GM10248 (cell line): ENCODE results near the gene NASP.

Experiments used
- CTCF ChIA-PET: fragments of 300-600 bp; sonication (Branson Sonifier 250); formaldehyde crosslinking; extraction: SDS; loops from one replicate; lab custom pipeline; 2021; ENCODE audit warnings: antibody characterized with exemption; lab: Yijun Ruan, JAX
- POLR2A ChIA-PET: fragments of 350-650 bp; sonication (Branson Sonifier 250); formaldehyde crosslinking; extraction: SDS; loops from one replicate; lab custom pipeline; 2020; ENCODE audit warnings: antibody characterized with exemption; lab: Yijun Ruan, JAX
- DNase-seq: peaks from one replicate; pipeline ENCODE4 v3.0.0; 2012; ENCODE audit errors: extremely low spot score
- CTCF ChIP-seq: IDR thresholded peaks from 2 replicates; pipeline ENCODE4 v1.5.1; 2012; ENCODE audit warnings: mild to moderate bottlenecking, low read depth; ENCODE audit errors: extremely low read depth, missing control alignments, control extremely low read depth

NASP gene

GRCh38 chr1:45619149-45619921 is 35.5 kb downstream of the NASP start:
- no peak for TF ChIP-seq CTCF
- DNase-seq = no peak
- CTCF ChIA-PET = interaction anchor here (0.9 kb wide), 1 partner anchor 13 kb away, joined by 3 read pairs; no protein-coding TSS in a partner anchor
- POLR2A ChIA-PET = no interaction called here

GRCh38 chr1:45620588-45621500 is 37.0 kb downstream of the NASP start:
- POLR2A ChIA-PET = no interaction called here
- CTCF ChIA-PET = interaction anchor here (1.6 kb wide), 1 partner anchor 25 kb away, joined by 3 read pairs; no protein-coding TSS in a partner anchor
- DNase-seq = no peak
- TF ChIP-seq CTCF = no peak

GRCh38 chr1:45621501-45621836 is 37.6 kb downstream of the NASP start:
- POLR2A ChIA-PET = no interaction called here
- TF ChIP-seq CTCF = no peak
- CTCF ChIA-PET = interaction anchor here (1.6 kb wide), 1 partner anchor 24 kb away, joined by 3 read pairs; no protein-coding TSS in a partner anchor
- DNase-seq = peak; percentile 27

- peak; percentile 20 for DNase-seq
- ChIA-PET POLR2A (no interaction called here), CTCF (interaction anchor here (1.6 to 2.1 kb wide), 2 partner anchors 9 to 24 kb away, joined by 3 to 8 read pairs; no protein-coding TSS in a partner anchor)
- TF ChIP-seq CTCF = no peak
Measured at GRCh38 chr1:45621895-45622523, 38.2 kb downstream of the NASP start.

GRCh38 chr1:45622524-45623394 is 38.9 kb downstream of the NASP start:
- no peak for DNase-seq
- ChIA-PET CTCF (interaction anchor here (2.1 kb wide), 1 partner anchor 10 kb away, joined by 8 read pairs; no protein-coding TSS in a partner anchor), POLR2A (interaction anchor here (0.6 kb wide), 1 partner anchor 15 kb away, joined by 6 read pairs; no protein-coding TSS in a partner anchor)
- no peak for TF ChIP-seq CTCF
